Measurements from ENCODE around the gene RRAGC.

The RRAGC gene, protein sequence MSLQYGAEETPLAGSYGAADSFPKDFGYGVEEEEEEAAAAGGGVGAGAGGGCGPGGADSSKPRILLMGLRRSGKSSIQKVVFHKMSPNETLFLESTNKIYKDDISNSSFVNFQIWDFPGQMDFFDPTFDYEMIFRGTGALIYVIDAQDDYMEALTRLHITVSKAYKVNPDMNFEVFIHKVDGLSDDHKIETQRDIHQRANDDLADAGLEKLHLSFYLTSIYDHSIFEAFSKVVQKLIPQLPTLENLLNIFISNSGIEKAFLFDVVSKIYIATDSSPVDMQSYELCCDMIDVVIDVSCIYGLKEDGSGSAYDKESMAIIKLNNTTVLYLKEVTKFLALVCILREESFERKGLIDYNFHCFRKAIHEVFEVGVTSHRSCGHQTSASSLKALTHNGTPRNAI

DNA sequence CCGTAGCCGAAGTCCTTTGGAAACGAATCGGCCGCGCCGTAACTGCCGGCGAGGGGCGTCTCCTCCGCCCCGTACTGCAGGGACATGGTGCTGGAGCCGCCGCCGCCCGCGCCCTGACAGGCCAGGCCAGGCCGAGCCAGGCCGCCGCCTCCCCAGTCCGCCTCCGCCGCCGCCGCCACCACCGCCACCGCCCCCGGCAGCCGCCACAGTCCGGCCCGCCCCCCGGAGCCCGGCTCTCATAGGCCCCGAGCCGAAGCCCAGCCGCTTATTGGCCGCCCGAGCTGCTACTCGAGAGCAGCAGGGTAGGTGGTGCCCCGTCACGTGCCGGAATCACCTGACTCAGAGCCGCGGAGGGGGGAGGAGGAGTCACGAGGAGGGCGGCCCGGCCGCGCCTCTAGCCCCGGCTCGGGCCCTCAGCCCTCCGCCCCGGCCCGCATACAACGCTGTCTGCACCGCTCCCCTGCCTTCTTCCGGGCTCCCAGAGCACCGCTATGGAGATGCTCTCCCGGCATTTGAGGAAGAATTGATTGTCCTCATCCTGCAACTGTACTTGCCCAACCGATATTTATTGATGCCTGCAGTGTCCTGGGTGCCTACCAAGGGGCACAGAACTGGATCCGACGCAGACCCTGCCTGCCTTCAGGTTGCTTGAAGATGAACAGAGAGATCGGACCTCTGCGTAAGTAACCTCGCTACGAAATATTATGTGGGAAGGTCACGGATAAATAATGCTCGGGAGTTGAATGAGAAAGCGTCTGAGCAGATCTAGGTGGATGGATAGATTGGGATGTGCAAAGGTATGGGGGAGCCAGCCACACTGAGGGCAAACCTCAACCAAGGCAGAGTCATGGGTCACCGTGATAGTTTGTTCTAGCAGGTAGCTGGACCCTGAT, at the start of gene RRAGC:
RRAGC (minus strand) TSS at position 212 of the 893 bp plus-strand sequence; CDS start at position 86, 126 bp downstream.
- peak; percentile 96 for DNase-seq (ENCODE audit: low read depth)

DNA sequence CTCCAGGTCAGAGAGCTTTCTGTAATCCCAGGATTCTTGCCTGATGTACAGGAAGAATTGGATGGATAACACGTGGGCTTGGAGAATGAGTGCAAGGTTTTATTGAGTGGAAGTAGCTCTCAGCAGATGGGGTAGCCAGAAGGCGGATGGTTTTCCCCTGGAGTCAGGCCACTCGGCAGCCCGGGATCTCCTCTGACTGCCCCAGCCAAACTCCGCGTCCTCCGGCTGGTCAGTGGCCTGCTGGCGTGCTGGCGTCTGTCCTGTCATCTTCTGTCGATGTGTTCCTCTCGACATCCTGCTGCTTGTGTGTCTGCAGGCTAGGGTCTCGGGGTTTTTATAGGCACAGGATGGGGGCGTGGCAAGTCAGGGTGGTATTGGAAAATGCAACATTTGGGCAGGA, 49.2 kb upstream of the RRAGC start:
- no peak for DNase-seq (ENCODE audit: low read depth)

DNA sequence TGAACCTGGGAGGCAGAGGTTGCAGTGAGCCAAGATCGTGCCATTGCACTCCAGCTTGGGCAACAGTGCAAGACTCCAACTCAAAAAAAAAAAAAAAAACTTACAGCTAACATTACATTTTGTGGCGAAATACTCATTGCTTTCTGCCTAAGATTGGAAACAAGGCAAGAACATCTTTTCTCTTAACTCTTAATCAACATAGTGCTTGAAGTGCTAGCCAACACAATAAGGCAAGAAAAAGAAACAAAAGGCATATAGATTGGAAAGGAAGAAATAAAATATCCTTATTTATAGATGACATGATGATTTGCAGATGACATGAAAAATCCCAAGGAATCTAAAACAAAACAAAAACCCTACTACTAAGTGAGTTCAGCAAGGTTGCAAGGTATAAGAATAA, 46.4 kb upstream of the RRAGC start:
- DNase-seq (ENCODE audit: low read depth), result no peak

DNA sequence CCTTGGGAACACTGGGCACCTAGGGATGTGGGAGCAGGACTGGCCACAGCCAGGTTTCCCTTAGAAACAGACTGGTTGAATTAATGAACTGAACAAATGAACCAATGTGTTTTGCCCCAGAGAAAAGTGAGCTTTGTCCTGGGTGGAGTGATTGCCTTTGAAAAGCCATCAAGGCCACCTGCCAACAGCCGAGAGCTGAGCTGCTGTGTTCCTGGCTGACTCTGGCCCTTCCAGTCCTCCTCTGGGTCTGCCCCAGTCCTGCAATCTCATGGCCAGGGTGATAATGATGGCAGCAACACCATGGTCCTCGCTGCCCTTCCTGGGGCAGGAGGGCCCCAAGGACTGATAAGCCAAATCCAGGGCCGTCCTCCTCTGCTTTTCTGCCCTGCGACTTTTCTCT, 40.0 kb upstream of the RRAGC start:
- no peak for DNase-seq (ENCODE audit: low read depth)

DNA sequence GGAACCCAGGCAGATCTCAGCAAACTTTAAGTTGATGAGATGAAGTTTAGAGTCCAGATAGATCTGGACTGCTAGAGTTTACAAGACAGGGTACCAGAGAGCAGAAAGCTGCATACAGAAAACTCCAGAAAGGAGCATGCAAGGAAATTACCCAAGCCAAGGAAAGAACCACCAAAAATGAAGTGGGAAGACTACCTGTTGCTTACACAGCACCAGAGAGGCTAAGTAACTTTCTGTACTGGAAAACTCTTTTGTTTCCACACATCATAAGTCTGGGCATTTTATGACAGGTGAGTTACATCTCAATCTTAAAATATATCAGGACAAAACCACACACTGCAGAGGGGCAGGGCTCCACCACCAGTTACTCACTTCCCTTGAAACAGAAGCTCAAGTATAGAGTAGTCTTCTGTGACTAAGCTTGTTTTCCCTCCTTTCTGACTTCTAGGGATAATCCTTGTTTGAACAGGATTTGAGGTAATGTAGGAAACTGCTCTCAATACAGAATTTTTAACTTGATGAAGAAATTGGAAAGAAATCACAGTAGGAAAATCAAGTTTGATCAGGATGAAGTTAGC, 39.2 kb upstream of the RRAGC start:
- DNase-seq (ENCODE audit: low read depth), result no peak

DNA sequence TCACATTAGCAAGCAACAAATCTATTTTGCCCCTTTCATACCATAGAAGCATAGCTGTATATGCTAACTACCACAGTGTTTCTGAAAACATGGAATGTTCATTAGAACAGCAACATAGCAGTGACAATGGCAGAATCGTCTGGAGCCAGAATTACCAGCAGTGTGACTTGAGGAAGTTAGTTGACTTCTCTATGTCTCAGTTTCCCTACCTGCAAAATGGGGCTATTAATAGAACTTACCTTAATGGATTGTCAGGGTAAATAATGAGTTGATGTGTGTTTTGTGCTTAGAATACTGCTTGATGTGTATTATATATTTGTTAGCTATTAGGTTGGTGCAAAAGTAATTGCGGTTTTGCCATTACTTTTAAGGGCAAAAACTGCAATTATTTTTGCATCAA, 36.6 kb upstream of the RRAGC start:
- DNase-seq (ENCODE audit: low read depth), result no peak

DNA sequence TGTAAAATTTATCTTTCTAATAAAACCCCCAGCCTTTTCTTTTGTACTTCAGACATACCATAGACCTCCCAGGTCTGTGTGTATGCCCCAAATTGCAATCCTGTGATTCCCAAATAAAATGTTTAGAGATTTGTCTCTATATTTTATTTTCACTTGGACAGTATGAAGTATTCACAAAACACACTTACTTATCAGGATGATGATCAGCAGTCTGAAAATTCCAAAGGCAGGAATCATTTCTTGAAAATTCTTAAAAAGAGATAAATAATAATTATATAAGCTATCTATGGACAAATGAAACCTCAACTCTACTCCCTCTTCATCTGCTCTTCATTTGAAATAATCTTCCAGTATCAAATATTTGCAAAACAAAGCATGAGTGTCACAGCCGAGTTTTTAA, 33.4 kb upstream of the RRAGC start:
- no peak for DNase-seq (ENCODE audit: low read depth)

DNA sequence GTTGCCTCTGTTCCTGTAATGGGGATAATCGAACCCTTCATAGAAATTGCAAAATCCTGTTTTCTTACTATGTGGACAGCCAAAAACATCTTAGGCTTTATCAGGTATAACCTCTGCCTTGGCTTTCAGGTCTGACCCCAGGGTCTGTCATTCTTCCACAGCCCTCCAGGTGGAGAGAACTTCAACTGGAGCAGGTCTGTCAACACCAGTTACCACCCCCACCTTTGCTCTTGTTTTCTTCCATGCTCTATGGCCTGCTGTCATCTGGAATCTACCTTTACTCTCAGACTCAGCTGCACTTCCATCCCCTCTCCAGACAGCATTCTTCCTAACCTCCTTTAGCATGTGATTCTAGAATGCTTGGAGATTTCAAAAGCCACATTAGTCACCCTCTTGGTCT, 32.2 kb upstream of the RRAGC start:
- no peak for DNase-seq (ENCODE audit: low read depth)

DNA sequence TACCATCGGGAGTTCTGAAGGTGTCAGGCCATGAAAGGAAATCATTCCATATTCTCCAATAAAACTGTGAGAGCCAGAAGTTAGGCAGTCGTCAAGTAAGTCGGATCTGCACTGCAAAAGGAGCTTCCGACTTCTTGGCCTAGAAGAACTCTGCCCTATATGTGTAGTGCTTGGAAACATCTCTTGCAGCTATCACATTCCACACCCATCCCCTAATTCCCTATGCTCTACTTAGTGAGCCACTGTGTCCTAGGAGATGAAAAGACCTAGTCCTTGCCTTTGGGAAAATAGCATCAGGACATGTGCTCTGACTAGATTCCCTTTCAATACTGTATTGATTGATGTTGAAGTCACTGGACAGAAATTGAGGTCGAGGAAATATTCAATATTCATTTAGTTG, 30.0 kb upstream of the RRAGC start:
- DNase-seq (ENCODE audit: low read depth), result no peak

DNA sequence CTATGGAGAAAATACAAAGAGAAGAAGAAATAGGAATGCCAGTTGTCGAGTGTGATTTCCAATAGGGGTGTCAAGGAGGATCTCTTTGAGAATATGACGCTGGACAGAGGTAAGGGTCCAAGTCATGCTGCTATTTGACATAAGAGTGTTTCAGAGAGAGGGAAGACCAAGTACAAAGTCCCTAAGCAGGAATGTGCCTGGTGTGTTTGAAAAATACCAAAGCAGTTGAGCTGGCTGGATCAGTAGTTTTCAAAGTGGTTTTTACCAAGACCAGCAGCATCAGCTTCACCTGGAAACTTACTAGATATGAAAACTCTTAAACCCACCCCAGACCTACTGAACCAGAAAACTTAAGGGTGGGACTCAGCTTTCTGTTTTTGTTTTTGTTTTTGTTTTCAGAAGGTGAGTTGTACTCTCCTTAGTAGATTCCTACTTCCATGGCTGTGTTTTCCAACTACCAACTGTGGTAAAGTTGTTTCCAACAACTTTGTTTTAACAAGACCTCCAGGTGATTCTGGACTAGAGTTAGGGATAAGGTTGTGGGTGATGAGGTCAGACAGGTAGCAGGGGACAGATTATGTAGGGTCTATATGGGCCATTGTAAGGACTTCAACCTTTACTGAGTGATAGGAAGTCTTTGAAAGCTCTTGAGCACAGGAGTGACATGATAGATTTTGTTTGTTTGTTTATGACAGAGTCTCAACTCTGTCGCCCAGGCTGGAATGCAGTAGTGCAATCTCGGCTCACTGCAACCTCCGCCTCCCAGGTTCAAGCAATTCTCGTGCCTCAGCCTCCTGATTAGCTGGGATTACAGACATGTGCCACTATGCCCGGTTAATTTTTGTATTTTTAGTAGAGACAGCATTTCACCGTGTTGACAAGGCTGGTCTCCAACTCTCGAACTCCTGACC, 29.1 kb upstream of the RRAGC start:
- DNase-seq (ENCODE audit: low read depth), result no peak

DNA sequence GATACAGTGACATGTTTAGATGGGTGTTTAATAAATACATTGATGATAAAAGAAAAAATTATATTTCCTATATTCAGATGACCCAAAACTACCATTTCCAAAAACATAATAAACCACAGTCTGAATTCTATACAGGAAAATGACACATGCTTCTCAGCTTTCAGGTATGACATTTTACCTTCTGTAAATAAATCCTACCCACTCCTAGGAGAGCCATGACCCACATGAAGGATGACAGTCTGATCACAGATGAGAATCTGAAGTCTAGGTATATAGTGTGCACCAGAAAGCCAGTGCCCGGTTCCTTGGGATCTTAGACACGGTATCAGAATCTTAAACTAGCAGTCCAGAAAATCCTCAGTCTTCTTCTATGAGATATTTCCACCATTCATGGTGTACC, 25.5 kb upstream of the RRAGC start:
- no peak for DNase-seq (ENCODE audit: low read depth)

DNA sequence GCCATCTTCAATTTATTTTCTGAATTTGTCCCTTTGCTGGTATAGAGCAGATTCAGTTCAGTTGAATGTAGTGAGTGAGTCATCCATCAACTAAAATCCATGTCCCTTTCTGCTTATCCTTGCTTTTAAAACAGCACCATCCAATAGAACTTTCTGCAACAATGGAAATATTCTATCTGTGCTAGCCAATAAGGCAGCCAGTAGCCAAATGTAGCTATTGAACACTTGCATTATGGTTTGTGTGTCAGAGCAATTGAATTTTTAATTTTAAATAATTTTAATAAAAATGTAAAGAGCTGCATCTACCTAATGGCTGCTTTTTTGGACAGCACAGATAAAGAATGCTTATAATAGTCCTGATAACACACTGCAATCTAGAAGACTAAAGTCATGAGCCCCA, 21.9 kb upstream of the RRAGC start, which contains the start of gene GJA9:
GJA9 (minus strand) TSS at position 101 of the 400 bp plus-strand sequence. CDS start 5,489 bp downstream, outside the sequence.
- no peak for DNase-seq (ENCODE audit: low read depth)

DNA sequence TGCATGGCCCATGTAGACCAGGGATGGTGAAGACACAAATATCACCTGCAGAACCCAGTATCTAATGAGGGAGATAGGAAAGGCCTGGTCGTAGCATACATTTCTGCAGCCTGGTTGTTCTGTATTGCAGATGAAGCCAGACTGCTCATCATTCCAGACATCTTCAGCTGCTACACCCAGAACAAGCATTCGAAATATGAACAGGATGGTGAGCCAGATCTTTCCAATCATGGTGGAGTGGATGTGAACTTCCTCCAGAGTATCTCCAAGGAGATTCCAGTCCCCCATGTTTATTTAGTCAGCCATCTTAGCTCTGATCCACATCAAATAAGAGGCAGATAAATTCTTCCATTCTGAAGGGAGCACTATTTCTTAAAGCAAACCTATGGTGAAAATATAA, 16.2 kb upstream of the RRAGC start:
- DNase-seq (ENCODE audit: low read depth), result no peak

DNA sequence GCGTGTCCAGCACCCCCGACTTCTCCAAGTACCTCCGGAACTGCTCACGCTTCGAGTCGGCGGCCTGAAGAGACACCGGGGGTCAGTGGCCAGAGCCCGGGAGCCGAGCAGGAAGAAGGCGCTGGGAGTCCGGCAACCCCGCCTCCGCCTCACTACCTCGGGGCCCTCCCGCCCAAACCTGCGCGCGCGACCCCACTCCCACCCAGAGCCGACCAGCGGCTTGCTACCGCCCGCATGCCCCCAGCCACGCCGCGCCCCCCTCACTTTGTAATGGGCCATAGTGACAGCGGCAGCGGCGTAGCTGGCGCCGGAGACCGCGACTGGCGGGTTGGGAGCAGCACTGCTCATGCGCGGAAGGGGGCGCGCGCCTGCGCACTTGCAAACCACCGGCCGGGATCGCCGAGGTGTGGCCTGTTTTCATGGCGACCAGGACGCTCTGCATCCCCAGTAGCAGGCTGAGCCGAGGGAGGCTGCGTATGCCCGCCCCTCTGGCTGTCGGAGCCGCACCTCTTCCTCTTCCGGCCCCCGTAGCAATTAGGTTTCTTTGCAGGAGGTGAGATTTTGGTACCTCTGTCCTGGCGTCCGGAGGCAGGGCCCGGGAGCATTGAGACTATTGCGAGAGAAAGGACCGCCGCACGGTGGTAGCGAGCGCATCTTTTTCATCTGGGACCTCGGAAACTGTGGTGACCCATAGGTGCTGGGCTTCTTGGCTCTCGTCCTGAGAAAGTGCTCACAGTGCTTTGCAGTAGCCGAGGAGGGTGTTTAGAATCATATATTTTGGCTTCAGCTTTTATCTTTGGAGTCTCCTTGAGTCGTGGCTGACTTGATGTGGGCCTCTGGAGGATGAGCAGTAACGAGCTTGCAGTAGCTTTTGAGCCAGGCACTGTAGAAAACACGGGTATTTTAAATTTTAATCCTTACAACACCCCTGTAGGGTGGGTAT, 13.7 kb upstream of the RRAGC start, which contains the start of gene MYCBP:
MYCBP (minus strand) TSS at position 322 of the 943 bp plus-strand sequence; CDS start at position 279, 43 bp downstream.
- DNase-seq (ENCODE audit: low read depth), result peak; percentile 95

DNA sequence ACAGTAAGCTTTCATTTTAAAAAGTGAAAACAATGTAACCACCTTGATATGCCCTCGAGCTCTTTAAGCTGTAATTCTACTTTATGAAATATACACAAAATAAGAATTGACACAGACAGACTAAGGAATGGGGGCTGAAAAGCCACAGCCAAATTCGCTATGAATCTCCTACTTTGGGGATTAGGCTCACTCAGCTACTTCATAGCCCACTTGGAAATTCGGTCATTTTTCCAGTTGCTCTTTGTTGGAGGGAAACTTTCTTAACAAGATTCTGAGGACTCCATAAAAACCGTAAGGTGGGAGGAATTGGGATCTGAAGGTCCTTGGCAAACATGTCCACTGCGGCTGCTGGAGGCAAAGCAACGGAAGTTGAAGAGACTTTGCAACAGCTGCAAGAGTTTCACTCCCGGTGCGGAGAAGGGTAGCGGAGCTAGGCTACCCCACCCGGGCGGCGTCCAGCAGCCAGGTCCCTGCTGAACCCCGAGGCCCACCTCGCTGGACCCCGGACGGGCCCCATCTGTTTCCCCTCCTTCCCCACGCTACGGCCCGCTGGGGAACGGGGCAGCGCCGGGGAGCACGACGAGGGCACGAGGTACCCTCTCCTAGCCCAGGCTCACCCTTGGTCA, 12.9 kb upstream of the RRAGC start:
- DNase-seq (ENCODE audit: low read depth), result no peak

DNA sequence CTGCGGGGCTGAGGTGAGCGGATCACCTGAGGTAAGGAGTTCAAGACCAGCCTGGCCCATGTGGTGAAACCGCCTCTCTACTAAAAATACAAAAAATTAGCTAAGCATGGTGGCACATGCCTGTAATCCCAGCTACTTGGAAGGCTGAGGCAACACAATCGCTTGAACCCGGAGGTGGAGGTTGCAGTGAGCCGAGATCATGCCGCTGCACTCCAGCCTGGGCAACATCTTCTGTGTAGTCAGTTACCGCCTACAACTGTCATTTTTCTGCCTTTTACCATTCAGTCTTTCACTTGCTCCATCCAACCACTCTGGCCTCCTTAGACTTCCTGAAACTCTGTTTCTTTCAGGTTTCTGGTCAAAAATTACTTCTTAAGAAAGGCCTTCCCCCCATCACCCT, 11.4 kb upstream of the RRAGC start:
- DNase-seq (ENCODE audit: low read depth), result no peak

DNA sequence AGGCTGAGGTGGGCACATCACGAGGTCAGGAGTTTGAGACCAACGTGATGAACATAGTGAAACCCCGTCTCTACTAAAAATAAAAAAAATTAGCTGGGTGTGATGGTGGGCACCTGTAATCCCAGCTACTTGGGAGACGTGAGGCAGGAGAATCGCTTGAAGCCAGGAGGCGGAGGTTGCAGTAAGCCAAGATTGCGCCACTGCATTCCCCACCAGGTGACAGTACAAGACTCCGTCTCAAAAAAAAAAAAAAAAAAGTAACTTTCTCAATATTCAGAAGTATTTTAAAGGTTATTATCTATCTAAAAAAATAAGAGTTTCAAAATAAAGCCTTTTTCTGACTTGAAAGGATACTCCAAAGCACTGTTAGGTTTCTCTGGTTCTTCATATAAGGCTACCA, 7.6 kb upstream of the RRAGC start:
- DNase-seq (ENCODE audit: low read depth), result no peak

DNA sequence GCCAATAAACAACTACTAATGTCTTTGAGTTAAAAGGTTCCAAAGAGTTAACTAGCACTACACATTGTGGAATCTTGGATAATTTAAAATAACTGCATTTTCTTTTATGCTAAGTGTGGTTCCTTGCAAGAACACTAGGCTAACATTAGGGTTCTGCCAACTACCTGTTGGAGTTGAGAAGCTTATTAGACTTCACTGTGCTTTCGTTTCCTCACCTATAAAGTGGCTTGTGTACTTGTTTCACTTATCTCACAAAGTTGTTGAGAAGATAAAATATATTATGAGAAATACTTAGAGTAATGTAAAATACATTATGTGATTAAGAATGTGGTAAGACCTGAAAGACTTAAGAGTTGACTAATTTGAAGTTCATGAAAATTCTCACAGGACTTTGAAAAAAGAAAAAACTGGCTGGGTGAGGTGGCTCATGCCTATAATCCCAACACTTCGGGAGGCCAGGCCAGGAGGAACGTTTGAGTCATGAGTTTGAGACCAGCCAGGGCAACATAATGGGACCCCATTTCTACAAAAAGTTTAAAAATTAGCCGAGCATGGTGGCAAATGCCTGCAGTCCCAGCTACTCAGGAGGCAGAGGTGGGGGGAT, 5.6 kb upstream of the RRAGC start:
- DNase-seq (ENCODE audit: low read depth), result no peak

DNA sequence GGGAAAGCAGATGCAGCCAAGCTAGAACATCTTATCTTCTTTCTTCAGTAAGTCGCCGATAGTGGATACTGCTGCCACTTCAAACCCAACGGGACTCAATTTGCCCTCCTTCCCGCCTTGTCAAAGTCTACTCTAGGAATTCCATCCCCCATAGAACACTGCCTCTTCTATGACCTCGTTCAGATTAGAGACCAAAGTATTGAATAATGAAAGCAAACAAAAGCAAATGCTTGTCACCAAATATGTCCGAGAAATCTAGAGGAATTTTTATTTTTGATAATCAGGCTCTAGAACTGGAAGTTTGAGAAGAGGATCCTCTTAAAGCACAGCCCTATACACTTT, 853 bp upstream of the RRAGC start:
- no peak for DNase-seq (ENCODE audit: low read depth)
